Chondrocyte (in vitro differentiated cells): ENCODE results near the gene NRROS. TPM values are rescaled to one million over a fixed set of nuclear protein-coding genes. Genes with fewer than 3 reads are reported as not detected.

ENCODE experiments used
- DNase-seq: peaks from one replicate; pipeline ENCODE4 v3.0.0; 2021; ENCODE audit warnings: mixed read lengths, low spot score
- H3K27ac Mint-ChIP-seq: one replicate; pipeline ENCODE4 v1.8.0; 2021; ENCODE audit warnings: mild to moderate bottlenecking, moderate library complexity, mixed read lengths; ENCODE audit not compliant: unreplicated experiment
- H3K27me3 Mint-ChIP-seq: 2 replicates; pipeline ENCODE4 v1.8.0; 2021; ENCODE audit warnings: low read depth, mixed read lengths
- H3K36me3 Mint-ChIP-seq: 2 replicates; pipeline ENCODE4 v1.8.0; 2021; ENCODE audit warnings: low read depth, mixed read lengths
- H3K4me1 Mint-ChIP-seq: 2 replicates; pipeline ENCODE4 v1.8.0; 2021; ENCODE audit warnings: low read depth, mild to moderate bottlenecking, mixed read lengths
- H3K4me3 Mint-ChIP-seq: one replicate; pipeline ENCODE4 v1.8.0; 2021; ENCODE audit warnings: mild to moderate bottlenecking, moderate library complexity, mixed read lengths; ENCODE audit not compliant: unreplicated experiment
- H3K9me3 Mint-ChIP-seq: 2 replicates; pipeline ENCODE4 v1.8.0; 2021; ENCODE audit warnings: low read depth, mixed read lengths
- total RNA-seq: library from RNA; stranded (reverse); gene quantifications from 3 replicates; pipeline ENCODE4 v1.2.1, GENCODE V29; 2021
- TF ChIP-seq, protein P1 (sequence below): fragments of 200-600 bp; sonication (generic); IDR thresholded peaks from 2 replicates; pipeline ENCODE4 v1.5.0; 2021; ENCODE audit warnings: antibody characterized with exemption, mild to moderate bottlenecking, moderate library complexity

NRROS gene
- total RNA-seq, 1 donor from 2014 or later = 0.50 TPM

DNA sequence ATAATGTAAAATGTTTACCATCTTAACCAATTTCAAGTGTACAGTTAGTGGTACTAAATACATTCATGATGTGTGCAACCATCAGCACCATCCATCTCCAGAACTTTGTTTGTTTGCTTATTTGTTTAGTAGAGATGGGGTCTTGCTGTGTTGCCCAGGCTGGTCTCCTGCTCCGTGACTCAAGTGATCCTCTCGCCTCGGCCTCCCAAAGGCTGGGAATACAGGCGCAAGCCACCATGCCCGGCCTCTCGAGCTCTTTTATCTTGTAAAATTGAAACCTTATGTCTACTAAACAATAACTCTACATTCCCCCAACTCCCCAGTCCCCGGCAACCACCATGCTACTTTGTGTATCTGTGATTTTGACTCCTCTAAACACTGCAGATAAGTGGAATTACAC is 39.1 kb upstream of the NRROS start:
- Mint-ChIP-seq H3K9me3 (no peaks in the 10 kb centered on the region), H3K27me3 (peaks cover 24% of the 10 kb centered on the region), H3K36me3 (no peaks in the 10 kb centered on the region), H3K27ac (no peak overlapping the region), H3K4me3 (no peak overlapping the region), H3K4me1 (peaks cover 3% of the 10 kb centered on the region)
- TF ChIP-seq, protein P1, sequence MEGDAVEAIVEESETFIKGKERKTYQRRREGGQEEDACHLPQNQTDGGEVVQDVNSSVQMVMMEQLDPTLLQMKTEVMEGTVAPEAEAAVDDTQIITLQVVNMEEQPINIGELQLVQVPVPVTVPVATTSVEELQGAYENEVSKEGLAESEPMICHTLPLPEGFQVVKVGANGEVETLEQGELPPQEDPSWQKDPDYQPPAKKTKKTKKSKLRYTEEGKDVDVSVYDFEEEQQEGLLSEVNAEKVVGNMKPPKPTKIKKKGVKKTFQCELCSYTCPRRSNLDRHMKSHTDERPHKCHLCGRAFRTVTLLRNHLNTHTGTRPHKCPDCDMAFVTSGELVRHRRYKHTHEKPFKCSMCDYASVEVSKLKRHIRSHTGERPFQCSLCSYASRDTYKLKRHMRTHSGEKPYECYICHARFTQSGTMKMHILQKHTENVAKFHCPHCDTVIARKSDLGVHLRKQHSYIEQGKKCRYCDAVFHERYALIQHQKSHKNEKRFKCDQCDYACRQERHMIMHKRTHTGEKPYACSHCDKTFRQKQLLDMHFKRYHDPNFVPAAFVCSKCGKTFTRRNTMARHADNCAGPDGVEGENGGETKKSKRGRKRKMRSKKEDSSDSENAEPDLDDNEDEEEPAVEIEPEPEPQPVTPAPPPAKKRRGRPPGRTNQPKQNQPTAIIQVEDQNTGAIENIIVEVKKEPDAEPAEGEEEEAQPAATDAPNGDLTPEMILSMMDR = no peak
- no peak for DNase-seq

- Mint-ChIP-seq H3K27me3 (peaks cover 16% of the 10 kb centered on the region), H3K9me3 (no peaks in the 10 kb centered on the region), H3K36me3 (no peaks in the 10 kb centered on the region), H3K4me3 (no peak overlapping the region), H3K27ac (no peak overlapping the region), H3K4me1 (peaks cover 3% of the 10 kb centered on the region)
- no peak for DNase-seq
- TF ChIP-seq, protein P1 = no peak
These were observed 36.8 kb upstream of the NRROS start for GRCh38 chr3:196602673-196603072.

GRCh38 chr3:196603683-196604082 is 35.8 kb upstream of the NRROS start:
- H3K4me1 Mint-ChIP-seq = peaks cover 3% of the 10 kb centered on the region
- peaks cover 16% of the 10 kb centered on the region for H3K27me3 Mint-ChIP-seq
- no peaks in the 10 kb centered on the region for H3K9me3 Mint-ChIP-seq
- H3K36me3 Mint-ChIP-seq = no peaks in the 10 kb centered on the region
- H3K27ac Mint-ChIP-seq = no peak overlapping the region
- no peak for DNase-seq
- TF ChIP-seq, protein P1 = no peak
- no peak overlapping the region for H3K4me3 Mint-ChIP-seq

DNA sequence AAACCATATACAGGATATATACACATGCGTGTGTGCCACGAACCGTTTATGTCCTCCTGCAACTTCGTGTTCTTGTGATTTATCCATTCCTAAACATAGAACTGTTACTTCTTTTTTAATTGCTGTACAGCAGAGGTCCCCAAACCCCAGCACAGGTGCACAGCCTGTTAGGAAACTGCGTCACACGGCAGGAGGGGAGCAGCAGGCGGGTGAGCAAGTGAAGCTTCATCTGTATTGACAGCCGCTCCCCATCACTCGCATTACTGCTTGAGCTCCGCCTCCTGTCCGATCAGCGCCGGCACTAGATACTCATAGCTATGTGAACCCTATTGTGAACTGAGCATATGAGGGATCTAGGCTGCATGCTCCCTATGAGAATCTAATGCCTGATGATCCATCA is 34.9 kb upstream of the NRROS start:
- peaks cover 6% of the 10 kb centered on the region for H3K4me1 Mint-ChIP-seq
- no peaks in the 10 kb centered on the region for H3K36me3 Mint-ChIP-seq
- H3K27ac Mint-ChIP-seq = no peak overlapping the region
- TF ChIP-seq, protein P1 = no peak
- H3K27me3 Mint-ChIP-seq = peaks cover 16% of the 10 kb centered on the region
- no peak for DNase-seq
- H3K4me3 Mint-ChIP-seq = no peak overlapping the region
- H3K9me3 Mint-ChIP-seq = no peaks in the 10 kb centered on the region

DNA sequence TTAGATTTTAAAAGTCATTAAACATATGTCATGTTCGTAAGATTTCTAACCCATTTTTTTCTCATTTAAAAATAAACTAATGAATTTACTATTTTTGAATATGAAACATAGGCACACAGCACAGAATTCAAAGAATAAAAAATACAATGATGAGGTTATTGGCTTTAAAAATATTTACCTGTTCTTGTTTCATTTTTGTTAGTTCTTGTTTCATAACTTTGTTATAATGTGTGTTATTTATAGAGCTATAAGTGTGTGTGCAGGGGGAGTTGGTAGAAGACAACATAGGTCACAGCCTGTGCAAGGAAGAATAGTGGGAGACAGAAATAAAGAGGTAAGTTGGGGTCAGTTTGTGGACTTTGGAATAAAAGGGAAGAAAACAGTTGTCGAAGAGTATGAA is 30.8 kb upstream of the NRROS start:
- TF ChIP-seq, protein P1 = no peak
- no peak overlapping the region for H3K27ac Mint-ChIP-seq
- H3K36me3 Mint-ChIP-seq = no peaks in the 10 kb centered on the region
- no peak for DNase-seq
- no peak overlapping the region for H3K4me3 Mint-ChIP-seq
- peaks cover 5% of the 10 kb centered on the region for H3K27me3 Mint-ChIP-seq
- no peaks in the 10 kb centered on the region for H3K9me3 Mint-ChIP-seq
- peaks cover 6% of the 10 kb centered on the region for H3K4me1 Mint-ChIP-seq
